K562 (cell line): ENCODE data around the gene ROR2. TPM values are rescaled to one million over a fixed set of nuclear protein-coding genes. Genes with fewer than 3 reads are reported as not detected.

ENCODE experiments used
- ATAC-seq: fragments of 200-7000 bp; cut with Tn5 transposase; 3 replicates; pipeline ENCODE4 v1.9.1; 2020; ENCODE audit warnings: moderate library complexity
- BruUV-seq: library from RNA; stranded (reverse); fragments of 400-500 nt; replicated peaks from 2 replicates; lab custom pipeline; 2021; lab: Mats Ljungman, UMichigan
- CTCF ChIA-PET: fragments of 300-600 bp; formaldehyde crosslinking; extraction: SDS; loops from one replicate; lab custom pipeline; 2021; ENCODE audit warnings: low intra/inter-chr PET ratio; lab: Yijun Ruan, JAX
- POLR2A ChIA-PET: fragments of 300-600, 350-650 bp; sonication (Branson Sonifier 250); formaldehyde crosslinking; extraction: SDS; loops from one replicate; lab custom pipeline; 2021; ENCODE audit warnings: antibody characterized with exemption, inconsistent platforms; lab: Yijun Ruan, JAX
- DNase-seq, 4 experiments: peaks; one replicate each; pipeline versions ENCODE4 v3.0.0 to v3.0.0-alpha.2; 2011 to 2018; ENCODE audit warnings: low spot score in 3 of 4, mixed read lengths in 3 of 4; ENCODE audit errors: extremely low read depth in 1 of 4
- FAIRE-seq: peaks from 2 replicates; lab custom pipeline; 2011; peaks lifted over from hg19 to GRCh38; lab: Jason Lieb, UNC
- H2AFZ ChIP-seq: 2 replicates; pipeline ENCODE4 v1.6.0; 2011; ENCODE audit warnings: low read depth, low read length, control low read depth, inconsistent platforms
- H3K27ac ChIP-seq: fragments of 200-600 bp; 3 replicates; pipeline ENCODE4 v1.8.0; 2011; ENCODE audit warnings: low read depth, mild to moderate bottlenecking, control low read depth, inconsistent platforms, low read length, moderate library complexity, mixed read lengths; ENCODE audit errors: extremely low read depth
- H3K27me3 ChIP-seq, 2 experiments: fragments of 300-600 bp in 1 of 2; 2 replicates in 1 of 2; 3 replicates in 1 of 2; pipeline versions ENCODE4 v1.6.0 to v1.8.0; 2011; ENCODE audit warnings: inconsistent platforms in 2 of 2, low read length in 2 of 2, mild to moderate bottlenecking in 1 of 2, mixed read lengths in 1 of 2, moderate library complexity in 1 of 2; ENCODE audit not compliant: control insufficient read depth in 2 of 2, insufficient read depth in 2 of 2
- H3K36me3 ChIP-seq: fragments of 300-600 bp; 3 replicates; pipeline ENCODE4 v1.8.0; 2011; ENCODE audit warnings: mild to moderate bottlenecking, low read length, inconsistent platforms; ENCODE audit not compliant: control insufficient read depth, insufficient read depth
- H3K4me1 ChIP-seq, 2 experiments: fragments of 200-600 bp in 1 of 2; replicated peaks in 1 of 2; 2 replicates in 1 of 2; 3 replicates in 1 of 2; pipeline versions ENCODE4 v1.5.1 to v1.8.0; 2011; ENCODE audit warnings: inconsistent platforms in 2 of 2, low read length in 2 of 2, mild to moderate bottlenecking in 1 of 2, mixed read lengths in 1 of 2, moderate library complexity in 1 of 2; ENCODE audit not compliant: control insufficient read depth in 2 of 2, insufficient read depth in 2 of 2
- H3K4me2 ChIP-seq: 2 replicates; pipeline ENCODE4 v1.6.1; 2011; ENCODE audit warnings: low read length, control low read depth, inconsistent platforms, mixed read lengths; ENCODE audit not compliant: insufficient read depth
- H3K4me3 ChIP-seq: fragments of 200-600 bp; sonication (generic), shearing (Covaris generic); 2 replicates; pipeline ENCODE4 v1.5.1; 2016; ENCODE audit warnings: control low read depth, inconsistent platforms
- H3K79me2 ChIP-seq: fragments of 200-600 bp; 3 replicates; pipeline ENCODE4 v1.8.0; 2011; ENCODE audit warnings: low read length, inconsistent platforms; ENCODE audit not compliant: control insufficient read depth, insufficient read depth
- H3K9ac ChIP-seq, 2 experiments: 2 replicates each; pipeline versions ENCODE4 v1.6.0 to v1.6.1; 2011; ENCODE audit warnings: low read depth in 2 of 2, low read length in 2 of 2, control low read depth in 1 of 2, inconsistent platforms in 1 of 2, mild to moderate bottlenecking in 1 of 2, mixed read lengths in 1 of 2; ENCODE audit not compliant: insufficient read depth in 1 of 2
- H3K9me1 ChIP-seq: one replicate; pipeline ENCODE4 v1.6.0; 2011; ENCODE audit warnings: inconsistent platforms, mild to moderate bottlenecking, low read length, moderate library complexity; ENCODE audit not compliant: control insufficient read depth, insufficient read depth
- H3K9me3 ChIP-seq: replicated peaks from 2 replicates; pipeline ENCODE4 v1.5.1; 2011; ENCODE audit warnings: low read depth, low read length, inconsistent platforms; ENCODE audit not compliant: control insufficient read depth, insufficient read depth
- H4K20me1 ChIP-seq: replicated peaks from 2 replicates; pipeline ENCODE4 v1.6.1; 2011; ENCODE audit warnings: low read length, inconsistent platforms, mixed read lengths; ENCODE audit not compliant: control insufficient read depth, insufficient read depth
- CBFA2T3 ChIP-seq: fragments of 450-650 bp; IDR thresholded peaks from 2 replicates; pipeline ENCODE4 v1.6.1; 2017
- ERF ChIP-seq: fragments of 450-650 bp; formaldehyde crosslinking; IDR thresholded peaks from 2 replicates; pipeline ENCODE4 v1.4.0; 2020; ENCODE audit warnings: mild to moderate bottlenecking, mixed read lengths
- ETV5 ChIP-seq: sonication (generic); formaldehyde crosslinking; IDR thresholded peaks from 2 replicates; pipeline ENCODE4 v1.4.0; 2020; ENCODE audit warnings: low read depth, mild to moderate bottlenecking, missing genetic modification reagents
- ID3 ChIP-seq, 2 experiments: fragments of 250-450 bp in 1 of 2; fragments of 450-650 bp in 1 of 2; sonication (Bioruptor Pico) in 1 of 2; IDR thresholded peaks; 2 replicates each; pipeline versions ENCODE4 v1.6.1 to v1.8.0; 2016 to 2021; ENCODE audit warnings: mild to moderate bottlenecking in 2 of 2, moderate library complexity in 2 of 2, missing compliant biosample characterization in 1 of 2, missing genetic modification characterization in 1 of 2
- MEIS2 ChIP-seq: fragments of 450-650 bp; IDR thresholded peaks from 2 replicates; pipeline ENCODE4 v1.6.1; 2014; ENCODE audit warnings: mild to moderate bottlenecking; ENCODE audit not compliant: partially characterized antibody
- PKNOX1 ChIP-seq: fragments of 450-650 bp; IDR thresholded peaks from 2 replicates; pipeline ENCODE4 v1.6.1; 2016
- POLR2H ChIP-seq: IDR thresholded peaks from 2 replicates; pipeline ENCODE4 v1.6.1; 2016; ENCODE audit warnings: missing genetic modification characterization, low read depth, mild to moderate bottlenecking, control low read depth, missing compliant biosample characterization, moderate library complexity
- SMARCA5 ChIP-seq: fragments of 450-650 bp; IDR thresholded peaks from 2 replicates; pipeline ENCODE4 v1.6.1; 2016
- SREBF1 ChIP-seq: fragments of 150-350 bp; IDR thresholded peaks from 2 replicates; pipeline ENCODE4 v1.6.1; 2014; ENCODE audit warnings: antibody characterized with exemption, low read depth, low read length, borderline replicate concordance
- XRCC4 ChIP-seq: IDR thresholded peaks from one replicate; pipeline ENCODE4 v1.6.1; 2011; ENCODE audit not compliant: insufficient read depth, insufficient read length; ENCODE audit errors: extremely low read depth
- YY1 ChIP-seq, 3 experiments: IDR thresholded peaks; 2 replicates each; pipeline ENCODE4 v1.6.1; 2011; ENCODE audit warnings: low read length in 2 of 3, mild to moderate bottlenecking in 2 of 3, moderate library complexity in 2 of 3, borderline replicate concordance in 1 of 3, control low read depth in 1 of 3, low read depth in 1 of 3; ENCODE audit not compliant: insufficient read depth in 3 of 3, insufficient replicate concordance in 2 of 3, control insufficient read depth in 1 of 3, insufficient read length in 1 of 3; ENCODE audit errors: extremely low read depth in 1 of 3
- ZFPM2 ChIP-seq: fragments of 250-450 bp; sonication (Bioruptor Pico); IDR thresholded peaks from 2 replicates; pipeline ENCODE4 v1.5.1; 2022; ENCODE audit warnings: mild to moderate bottlenecking
- WGBS: fragments of 100-300 bp; shearing (Covaris generic); methylation state at CpG from one replicate; pipeline ENCODE4 v1.1.6; 2016; ENCODE audit warnings: low coverage, mixed read lengths; ENCODE audit not compliant: insufficient coverage; ENCODE audit errors: missing lambda C conversion rate; 5-methylcytosine and 5-hydroxymethylcytosine counted together
- in situ Hi-C: fragments of 300-500 bp; cut with MboI; formaldehyde crosslinking; loops from 4 replicates; pipeline ENCODE4 v1.15.0; 2018; ENCODE audit warnings: inconsistent platforms, mixed read lengths
- intact Hi-C: fragments of 100-400 bp; cut with micrococcal nuclease; formaldehyde crosslinking; loops from 2 replicates; pipeline ENCODE4 v1.14.2; 2022
- polyA plus RNA-seq, 8 experiments: library from polyadenylated mRNA; depleted of rRNA in 4 of 8; stranded (reverse) in 5 of 8; unstranded in 3 of 8; fragments of >200 nt; fragmentation: Nextera tagmentation in 2 of 8; fragmentation: Illumina TruSeq in 1 of 8; extraction: Ambion mirVana in 2 of 8; extraction: Trizol in 1 of 8; gene quantifications; 2 replicates each; pipeline versions ENCODE4 v1.2.1 to v1.2.3, GENCODE V29; 2011 to 2014; ENCODE audit warnings: inconsistent platforms in 1 of 8, missing spikeins in 1 of 8
- total RNA-seq, 7 experiments: library from RNA; depleted of rRNA in 6 of 7; stranded (reverse); fragments of >200 nt in 6 of 7; fragmentation: Illumina TruSeq in 2 of 7; extraction: Trizol in 2 of 7; gene quantifications; 2 replicates each; pipeline versions ENCODE4 v1.2.1 to v1.2.3, GENCODE V29; 2011 to 2021; ENCODE audit warnings: low replicate concordance in 1 of 7

The ROR2 gene
- total and polyA plus RNA-seq, 9 of the 15 experiments (the other 6 are each of a cell fraction or from before 2014, with no cell fraction given): 5.6 to 33.8 (median 15.3) TPM

GRCh38 chr9:91884153-91884552 lies 65.9 kb downstream of the ROR2 start:
- intact Hi-C loops: no loop called here
- FAIRE-seq (peak; percentile 71), DNase-seq (peak in 2 of 4 experiments; percentile 54 to 58), ATAC-seq (peak; percentile 64)
- peaks cover 27 to 58% of the 10 kb centered on the region in 2 experiments for H3K4me1 ChIP-seq
- no peak overlapping the region for H2AFZ ChIP-seq
- WGBS: no CpG with 5 or more reads among the region's 1 CpG
- no peak overlapping the region for H3K4me3 ChIP-seq
- CTCF ChIA-PET: interaction anchor here (0.6 kb wide), 1 partner anchor 27 kb away, joined by 4 read pairs; no protein-coding TSS in a partner anchor
- no peaks in the 10 kb centered on the region for H3K27me3 ChIP-seq
- H3K4me2 ChIP-seq: no peak overlapping the region
- H3K36me3 ChIP-seq: peaks cover 32% of the 10 kb centered on the region; the same call in 2 of the 3 replicates
- H3K79me2 ChIP-seq: peaks cover 60% of the 10 kb centered on the region
- BruUV-seq: no TSS peak
- TF ChIP-seq ZFPM2 (CRISPR knock-in tag) (no peak), SREBF1 (no peak), ID3 (CRISPR knock-in tag; IDR thresholded peaks at IDR 0.05) (no peak), ID3 (tag; IDR thresholded peaks at IDR 0.05) (no peak), CBFA2T3 (peak; percentile 29), ETV5 (CRISPR knock-in tag) (no peak), XRCC4 (no peak), MEIS2 (peak; percentile 53), SMARCA5 (no peak), ERF (CRISPR knock-in tag) (no peak), YY1 (IDR thresholded peaks at IDR 0.05; ENCODE audit: borderline replicate concordance in 1 of 3, control insufficient read depth in 1 of 3, extremely low read depth in 1 of 3, insufficient read depth in 3 of 3, insufficient read length in 1 of 3, insufficient replicate concordance in 2 of 3, low read depth in 1 of 3, low read length in 2 of 3) (no peak), PKNOX1 (peak; percentile 50), POLR2H (tag) (no peak)
- no peaks in the 10 kb centered on the region for H3K9me1 ChIP-seq
- H3K9ac ChIP-seq: no peak overlapping the region
- POLR2A ChIA-PET: interaction anchor here (0.9 to 1.1 kb wide), 2 partner anchors 15 to 19 kb away, joined by 3 to 5 read pairs; no protein-coding TSS in a partner anchor
- H3K27ac ChIP-seq: no peak overlapping the region
- no peaks in the 10 kb centered on the region for H4K20me1 ChIP-seq
- no peaks in the 10 kb centered on the region for H3K9me3 ChIP-seq
- in situ Hi-C loops: no loop called here
